DMS153 (cell line): ENCODE measurements around the gene SMCO1.
"Not testable (repeated sequence)": the region's sequence is repeated elsewhere in the genome, so short reads cannot be mapped to it uniquely, and the experiment has no call there.

Experiments
- DNase-seq: peaks from one replicate; lab custom pipeline; 2025; lab: John Stamatoyannopoulos, UW

The SMCO1 gene

DNA sequence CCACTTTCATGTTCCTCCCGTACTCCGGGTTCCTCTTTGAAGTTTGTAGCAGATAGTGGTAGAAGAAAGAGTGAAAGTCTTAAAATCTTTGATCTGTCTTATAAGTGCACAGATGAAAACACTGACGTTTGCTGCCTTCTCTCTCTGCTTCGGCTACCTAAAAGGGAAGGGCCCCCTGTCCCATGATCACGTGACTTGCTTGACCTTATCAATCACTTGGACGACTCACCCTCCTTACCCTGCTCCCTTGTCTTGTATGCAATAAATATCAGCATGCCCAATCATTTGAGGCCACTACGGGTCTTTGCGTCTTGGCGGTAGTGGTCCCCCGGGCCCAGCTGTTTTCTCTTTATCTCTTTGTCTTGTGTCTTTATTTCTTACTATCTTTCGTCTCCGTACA lies 6.1 kb upstream of the SMCO1 start:
- not testable (repeated sequence) for DNase-seq

DNA sequence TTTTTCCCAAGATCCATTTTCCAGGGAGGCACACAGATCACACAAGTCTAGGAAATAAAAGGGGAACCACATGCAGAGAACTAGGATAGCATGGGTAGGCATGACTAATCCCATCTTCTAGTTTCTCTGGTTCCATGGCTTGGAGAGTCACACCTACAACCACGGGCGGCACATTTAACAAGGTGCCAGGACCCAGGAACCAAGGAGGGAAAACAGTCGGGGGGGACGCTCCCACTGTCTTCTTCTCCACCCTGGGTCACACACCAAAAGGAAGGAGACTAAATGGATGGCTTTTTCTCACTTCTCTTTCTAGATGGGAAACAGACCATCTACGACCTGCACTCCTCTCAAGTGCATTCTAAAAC lies 4.6 kb upstream of the SMCO1 start:
- no peak for DNase-seq

DNA sequence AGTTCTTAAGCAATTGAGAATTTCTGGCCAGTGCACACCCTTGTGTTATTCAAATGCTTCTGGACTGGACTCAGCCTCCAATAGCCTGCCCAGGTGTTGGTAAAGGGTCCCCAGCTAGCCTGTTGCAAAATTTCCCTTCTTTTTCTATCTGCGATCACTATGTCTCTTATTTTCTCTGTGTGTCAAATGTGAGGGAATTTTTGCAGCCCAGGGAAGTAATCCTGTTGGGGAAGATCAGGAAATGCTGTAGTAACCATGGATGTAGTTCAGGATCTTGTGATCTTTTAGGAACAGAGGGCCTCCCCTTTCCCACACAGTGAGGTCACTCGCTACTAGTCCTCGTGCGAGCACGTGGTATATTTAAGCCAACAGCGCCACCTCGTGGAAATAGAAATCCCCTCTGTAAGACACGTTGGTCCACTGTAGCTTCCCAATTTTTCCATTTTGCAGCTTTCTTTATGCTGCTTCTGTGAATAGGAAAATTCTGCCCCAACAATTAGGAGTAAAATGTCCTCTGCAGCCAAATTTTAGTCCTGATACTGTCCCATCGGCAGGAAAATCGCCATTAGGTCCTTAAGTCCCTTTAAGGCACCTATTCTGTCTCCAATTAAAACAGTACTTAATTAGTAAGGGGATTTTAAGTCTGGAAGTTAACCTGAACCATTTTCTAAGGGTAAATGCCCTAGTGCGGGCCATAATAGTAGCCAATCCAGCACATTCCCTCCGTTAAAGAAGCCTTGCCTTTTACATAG lies 4.0 kb upstream of the SMCO1 start:
- peak; percentile 38 for DNase-seq

DNA sequence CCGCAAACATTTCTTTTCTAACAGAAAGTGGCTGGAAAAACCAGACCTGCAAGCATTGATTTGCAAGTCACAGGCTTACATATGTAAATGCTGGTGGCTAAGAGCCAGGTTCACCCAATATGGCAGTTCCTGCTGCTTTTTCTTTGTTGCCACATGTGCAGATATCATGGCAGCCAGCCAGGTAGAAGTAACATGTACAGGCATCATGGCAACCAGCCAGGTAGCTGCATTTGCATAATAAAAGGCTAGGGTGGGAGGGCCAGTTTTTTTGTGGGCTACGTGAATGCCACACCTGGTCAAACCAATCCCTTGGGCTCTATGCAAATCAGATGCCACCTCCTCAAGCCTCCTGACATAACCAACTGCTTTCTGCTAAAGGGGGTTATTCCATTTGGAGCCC lies 2.8 kb upstream of the SMCO1 start:
- DNase-seq: peak; percentile 41

DNA sequence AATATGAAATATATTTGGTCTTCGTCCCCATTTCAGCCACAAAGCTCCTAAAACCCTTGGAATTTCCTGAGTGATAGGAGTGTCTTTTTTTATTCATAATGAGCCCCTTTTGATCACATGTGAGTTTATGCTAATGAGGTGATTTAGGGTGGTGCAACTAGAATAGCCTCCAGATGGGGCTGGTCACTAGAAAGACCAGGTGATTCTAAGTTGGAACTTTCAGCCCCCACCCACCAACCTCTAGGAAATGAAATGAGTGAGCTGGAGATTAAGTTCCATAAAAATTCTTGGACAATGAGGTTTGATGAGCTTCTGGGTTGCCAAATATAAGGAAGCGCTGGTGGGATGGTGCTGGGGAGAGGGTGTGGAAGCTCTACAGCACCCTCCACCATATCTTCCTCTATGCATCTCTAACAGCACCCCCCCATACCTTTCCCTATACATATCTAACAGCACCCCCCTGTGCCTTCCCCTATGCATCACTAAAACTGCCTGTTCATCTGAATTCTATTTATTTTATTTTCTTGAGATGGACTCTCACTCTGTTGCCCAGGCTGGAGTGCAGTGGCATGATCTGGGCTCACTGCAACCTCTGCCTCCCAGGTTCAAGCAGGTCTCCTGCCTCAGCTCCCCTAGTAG lies 2.1 kb upstream of the SMCO1 start:
- DNase-seq: no peak

DNA sequence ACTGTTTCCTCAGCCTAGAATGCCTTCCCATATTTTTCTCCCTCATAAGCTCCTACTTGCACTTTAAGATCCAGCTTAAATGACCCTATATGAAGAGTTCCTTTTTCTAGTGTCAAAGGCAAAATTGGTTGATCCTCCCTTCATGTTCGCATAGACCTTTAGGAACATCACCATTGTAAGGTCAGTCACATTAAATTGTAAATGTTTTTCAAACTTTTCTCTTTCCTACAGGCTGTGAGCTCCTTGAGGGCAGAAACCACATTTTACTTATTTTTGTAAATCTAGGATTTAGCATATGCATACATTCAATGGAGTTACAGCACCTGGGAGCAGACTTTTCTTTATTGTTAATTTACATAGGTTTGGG lies 813 bp downstream of the SMCO1 start:
- DNase-seq: no peak

DNA sequence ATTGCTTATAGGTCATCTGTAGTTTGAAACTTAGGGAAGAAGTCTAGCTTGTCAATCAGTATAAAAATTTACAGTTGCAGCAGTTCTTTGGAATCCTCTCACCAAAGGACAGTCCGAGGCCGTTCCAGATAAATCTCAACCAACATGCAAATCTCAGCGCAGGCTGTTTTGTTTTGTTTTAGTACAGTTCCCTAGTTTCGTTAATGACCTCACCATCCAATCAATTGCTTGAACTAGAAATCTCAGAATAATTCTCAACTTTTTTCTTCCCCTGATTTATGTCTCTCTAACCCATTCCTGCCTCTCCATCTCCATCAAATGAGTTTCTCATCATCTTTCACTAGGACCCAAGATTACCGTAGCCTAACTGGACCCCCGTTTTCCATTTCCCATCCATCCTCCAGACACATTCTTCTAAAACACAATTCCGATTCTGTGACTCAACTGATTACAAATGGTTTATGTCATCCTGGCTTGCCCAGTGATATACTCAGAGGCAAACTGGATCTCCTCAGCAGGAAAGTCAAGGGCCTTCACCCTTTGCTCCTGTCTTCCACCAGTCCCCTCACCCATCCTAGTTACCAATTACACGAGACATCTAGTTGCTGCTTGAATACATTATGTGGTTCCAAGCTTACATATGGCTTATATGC lies 1.3 kb downstream of the SMCO1 start:
- DNase-seq: no peak

DNA sequence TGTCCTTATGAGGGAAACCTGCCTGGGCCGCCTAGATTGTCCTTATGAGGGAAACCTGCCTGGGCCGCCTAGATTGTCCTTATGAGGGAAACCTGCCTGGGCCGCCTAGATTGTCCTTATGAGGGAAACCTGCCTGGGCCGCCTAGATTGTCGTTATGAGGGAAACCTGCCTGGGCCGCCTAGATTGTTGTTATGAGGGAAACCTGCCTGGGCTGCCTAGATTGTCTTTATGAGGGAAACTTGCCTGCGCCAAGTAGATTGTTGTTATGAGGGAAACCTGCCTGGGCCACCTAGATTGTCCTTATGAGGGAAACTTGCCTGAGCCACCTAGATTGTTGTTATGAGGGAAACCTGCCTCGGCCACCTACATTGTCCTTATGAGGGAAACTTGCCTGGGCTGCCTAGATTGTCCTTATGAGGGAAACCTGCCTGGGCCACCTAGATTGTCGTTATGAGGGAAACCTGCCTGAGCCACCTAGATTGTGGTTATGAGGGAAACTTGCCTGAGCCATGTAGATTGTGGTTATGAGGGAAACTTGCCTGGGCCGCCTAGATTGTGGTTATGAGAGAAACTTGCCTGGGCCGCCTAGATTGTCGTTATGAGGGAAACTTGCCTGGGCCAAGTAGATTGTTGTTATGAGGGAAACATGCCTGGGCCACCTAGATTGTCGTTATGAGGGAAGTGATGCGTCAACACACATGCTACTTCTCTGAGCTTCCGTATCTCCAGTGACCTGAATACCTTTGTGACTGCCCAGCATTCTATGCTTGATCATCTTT lies 3.3 kb downstream of the SMCO1 start:
- not testable (repeated sequence) for DNase-seq

DNA sequence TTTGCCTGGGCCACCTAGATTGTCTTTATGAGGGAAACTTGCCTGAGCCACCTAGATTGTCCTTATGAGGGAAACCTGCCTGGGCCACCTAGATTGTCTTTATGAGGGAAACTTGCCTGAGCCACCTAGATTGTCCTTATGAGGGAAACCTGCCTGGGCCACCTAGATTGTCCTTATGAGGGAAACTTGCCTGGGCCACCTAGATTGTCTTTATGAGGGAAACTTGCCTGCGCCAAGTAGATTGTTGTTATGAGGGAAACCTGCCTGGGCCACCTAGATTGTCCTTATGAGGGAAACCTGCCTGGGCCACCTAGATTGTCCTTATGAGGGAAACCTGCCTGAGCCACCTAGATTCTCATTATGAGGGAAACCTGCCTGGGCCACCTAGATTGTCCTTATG lies 4.0 kb downstream of the SMCO1 start:
- not testable (repeated sequence) for DNase-seq

DNA sequence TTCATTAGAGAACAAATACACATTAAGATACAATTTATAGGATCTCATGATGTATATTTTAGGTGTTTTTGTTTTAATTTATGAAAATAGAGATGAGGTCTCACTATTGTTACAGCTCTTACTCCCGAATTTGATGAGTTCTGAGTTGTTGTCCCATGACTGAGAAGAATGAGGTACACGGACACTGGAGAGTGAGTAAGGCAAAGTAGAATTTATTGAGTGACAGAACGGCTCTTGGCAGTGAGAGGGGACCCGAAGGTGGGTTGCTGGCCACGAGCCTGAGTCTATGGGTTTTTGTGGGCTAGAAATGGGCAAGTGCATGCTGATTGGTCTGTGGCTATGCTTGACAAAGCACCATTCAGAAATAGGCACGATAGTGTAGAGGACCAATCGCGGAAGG lies 8.5 kb downstream of the SMCO1 start:
- no peak for DNase-seq

DNA sequence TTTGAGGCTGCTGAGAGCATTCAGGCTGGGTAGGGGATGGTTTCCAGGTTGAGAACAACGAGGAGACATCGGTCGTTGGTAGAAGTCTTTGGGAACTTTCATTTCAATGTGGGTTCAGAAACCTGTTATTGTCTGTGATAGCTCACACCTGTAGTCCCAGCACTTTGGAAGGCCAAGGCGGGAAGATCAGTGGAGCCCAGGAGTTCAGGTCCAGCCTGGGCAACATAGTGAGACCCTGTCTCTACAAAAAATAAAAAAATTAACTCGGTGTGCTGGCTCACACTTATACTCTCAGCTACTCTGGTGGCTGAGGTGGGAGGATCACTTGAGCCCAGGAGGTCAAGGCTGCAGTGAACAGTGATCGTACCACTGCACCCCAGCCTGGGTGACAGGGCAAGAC lies 10.6 kb downstream of the SMCO1 start:
- DNase-seq: no peak

DNA sequence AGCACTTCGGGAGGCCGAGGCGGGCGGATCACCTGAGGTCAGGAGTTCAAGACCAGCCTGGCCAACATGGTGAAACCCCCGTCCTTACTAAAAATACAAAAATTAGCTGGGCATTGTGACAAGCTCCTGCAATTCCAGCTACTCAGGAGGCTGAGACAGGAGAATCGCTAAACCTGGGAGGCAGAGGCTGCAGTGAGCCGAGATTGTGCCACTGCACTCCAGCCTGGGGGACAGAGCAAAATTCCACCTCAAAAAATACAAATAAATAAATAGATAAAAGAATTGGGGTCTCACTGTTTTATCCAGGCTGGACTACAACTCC lies 11.1 kb downstream of the SMCO1 start:
- not testable (repeated sequence) for DNase-seq

DNA sequence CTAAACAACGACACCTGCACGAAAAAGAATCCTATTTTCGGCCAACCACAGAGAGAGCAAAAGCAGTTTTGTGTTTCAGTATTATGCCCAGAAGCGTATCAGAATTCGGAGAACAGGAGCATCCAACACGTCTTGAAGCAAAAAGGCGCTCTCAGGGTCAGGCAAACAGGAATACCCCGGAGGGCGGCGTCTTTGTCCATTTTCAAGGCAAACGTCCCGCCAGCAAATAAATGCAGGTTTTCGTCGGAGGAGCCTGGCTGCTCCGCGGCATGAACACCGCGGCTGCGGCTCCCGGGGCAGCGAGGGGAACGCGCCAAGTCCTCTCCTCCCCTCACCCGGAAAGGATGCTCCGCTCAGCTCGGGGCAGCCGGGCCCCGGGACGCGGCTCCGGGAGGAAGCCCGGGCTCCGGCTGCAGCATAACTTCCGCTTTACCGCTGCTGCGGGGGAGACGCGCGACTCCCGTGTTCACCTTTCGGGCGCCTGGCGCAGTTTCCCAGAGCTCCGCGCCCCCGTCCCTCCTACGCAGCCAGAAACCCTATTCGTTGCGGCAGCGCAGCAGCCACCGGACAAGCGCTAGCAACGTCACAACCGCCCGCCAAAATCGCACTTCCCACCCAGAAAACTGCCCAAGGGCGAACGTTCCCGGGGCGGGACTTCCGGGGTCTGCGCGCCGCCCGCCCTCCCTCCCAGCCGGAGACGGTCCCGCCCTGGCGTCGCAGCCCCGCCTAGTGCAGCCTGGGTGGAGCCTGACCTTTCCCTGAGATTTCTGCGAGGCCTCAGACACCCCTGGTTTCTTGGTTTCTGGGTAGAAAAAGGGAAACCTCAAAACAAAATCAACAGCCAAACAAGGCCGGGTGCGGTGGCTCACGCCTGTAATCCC lies 11.7 kb downstream of the SMCO1 start, which contains the start of gene RNF168:
Gene RNF168, minus strand, starts transcription at position 573 of the 881 bp plus-strand sequence. CDS start 595 bp downstream, outside the sequence.
- DNase-seq: peak; percentile 92

DNA sequence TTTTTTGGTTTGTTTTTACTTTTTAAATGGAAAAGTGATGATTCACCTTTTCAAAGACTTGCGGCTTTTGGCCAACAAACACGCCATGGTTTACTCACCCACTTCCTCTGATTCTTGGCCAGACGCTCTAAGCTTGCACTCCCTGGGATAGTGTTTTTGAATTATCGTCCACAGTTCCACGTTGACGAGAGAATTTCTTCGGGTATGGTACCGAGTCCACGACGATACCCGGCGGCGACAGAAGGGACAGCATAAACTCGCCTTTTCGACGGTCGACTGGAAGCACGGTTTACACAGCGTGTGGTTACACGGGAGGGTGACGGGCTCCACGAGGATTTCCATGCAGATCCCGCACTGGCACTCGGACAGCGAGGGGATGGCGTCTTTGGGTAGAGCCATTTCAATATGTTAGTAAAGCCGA lies 12.4 kb downstream of the SMCO1 start:
- no peak for DNase-seq

DNA sequence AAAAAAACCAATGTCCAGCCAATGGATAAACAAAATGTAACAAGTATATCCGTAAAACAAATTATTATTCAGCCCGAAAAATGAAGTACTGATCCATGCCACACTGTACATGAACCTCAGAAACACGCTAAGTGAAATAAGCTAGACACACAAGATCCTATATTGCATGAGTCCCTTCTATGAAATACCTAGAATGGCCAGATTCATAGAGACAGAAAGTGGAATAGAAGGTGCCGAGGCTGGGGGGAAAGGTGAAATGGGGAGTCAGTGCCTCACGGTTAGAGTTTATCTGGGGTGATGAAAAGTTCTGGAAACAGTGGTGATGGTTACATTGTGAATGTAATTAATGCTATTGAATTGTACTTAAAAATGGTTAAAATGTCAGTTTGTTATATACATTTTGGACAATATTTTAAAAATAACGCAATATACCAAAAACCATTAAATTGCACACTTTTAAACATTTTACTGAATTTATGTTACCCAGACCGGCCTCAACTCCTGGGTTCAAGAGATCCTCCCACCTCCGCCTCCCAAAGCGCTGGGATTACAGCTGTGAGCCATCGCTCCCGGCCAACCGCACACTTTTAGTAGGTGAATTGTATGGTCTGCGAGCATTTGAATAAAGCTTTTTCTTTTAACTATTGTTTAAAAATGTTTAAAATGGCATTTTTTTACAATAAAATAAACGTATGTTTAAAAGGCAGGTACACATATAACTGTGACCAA lies 13.7 kb downstream of the SMCO1 start:
- no peak for DNase-seq

DNA sequence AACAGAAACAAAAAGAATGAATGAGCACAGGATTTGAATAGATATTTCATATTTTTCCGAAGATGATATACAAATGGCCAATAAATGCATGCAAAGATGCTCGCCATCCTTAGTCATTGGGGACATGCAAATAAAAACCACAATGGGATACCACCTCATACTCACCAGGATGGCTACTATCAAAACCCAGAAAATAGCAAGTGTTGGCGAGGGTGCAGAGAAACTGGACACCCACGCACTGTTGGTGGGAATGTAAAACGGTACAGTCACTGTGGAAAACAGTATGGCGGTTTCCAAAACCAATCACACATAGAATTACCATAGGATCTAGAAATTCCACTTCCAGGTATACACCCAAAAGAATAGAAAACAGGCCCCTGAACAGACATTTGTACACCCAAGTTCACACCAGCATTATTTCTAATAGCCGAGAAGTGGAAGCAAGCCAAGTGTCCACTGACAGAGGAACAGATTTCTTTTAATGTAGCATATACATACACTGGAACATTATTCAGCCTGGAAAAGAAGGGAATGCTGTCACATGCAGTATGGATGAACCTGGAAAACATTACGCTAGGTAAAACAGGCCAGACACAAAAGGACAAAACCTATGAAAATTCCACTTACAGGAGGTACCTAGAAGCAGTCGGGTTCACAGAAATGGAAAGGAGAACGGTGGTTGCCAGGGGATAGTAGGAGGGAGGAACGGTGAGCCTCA lies 15.2 kb downstream of the SMCO1 start:
- no peak for DNase-seq

DNA sequence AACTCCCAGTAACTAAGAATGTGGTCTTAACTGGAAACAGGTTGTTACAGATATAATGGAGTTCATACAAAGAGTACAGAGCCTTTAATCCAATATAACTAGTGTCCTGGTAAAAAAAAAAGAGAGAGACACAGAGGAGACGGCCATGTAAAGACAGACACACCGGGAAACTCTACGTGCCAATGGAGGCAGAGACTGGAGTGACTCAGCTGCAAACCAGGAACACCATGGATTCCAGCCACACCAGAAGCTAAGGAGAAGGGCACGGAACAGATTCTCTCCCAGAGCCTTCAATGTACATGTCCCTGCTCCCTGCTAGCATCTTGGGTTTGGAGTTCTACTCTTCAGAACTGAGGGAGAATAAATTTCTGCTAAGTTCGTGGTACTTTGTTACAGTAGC lies 16.1 kb downstream of the SMCO1 start:
- no peak for DNase-seq

DNA sequence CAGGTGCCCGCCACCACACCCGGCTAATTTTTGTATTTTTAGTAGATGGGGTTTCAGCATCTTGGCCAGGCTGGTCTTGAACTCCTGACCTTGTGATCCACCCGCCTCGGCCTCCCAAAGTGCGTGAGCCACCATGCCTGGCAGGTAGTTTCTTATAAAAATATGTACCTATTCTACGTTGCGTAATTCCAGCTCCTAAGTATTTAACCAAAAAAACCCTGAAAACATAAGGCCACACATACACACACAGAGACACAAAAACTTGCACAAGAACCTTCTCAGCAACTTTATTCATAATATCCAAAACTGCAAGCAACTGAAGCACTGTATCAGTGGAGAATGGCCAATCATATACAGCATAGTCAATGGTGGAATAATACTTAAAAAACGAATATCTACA lies 16.8 kb downstream of the SMCO1 start:
- DNase-seq: no peak

DNA sequence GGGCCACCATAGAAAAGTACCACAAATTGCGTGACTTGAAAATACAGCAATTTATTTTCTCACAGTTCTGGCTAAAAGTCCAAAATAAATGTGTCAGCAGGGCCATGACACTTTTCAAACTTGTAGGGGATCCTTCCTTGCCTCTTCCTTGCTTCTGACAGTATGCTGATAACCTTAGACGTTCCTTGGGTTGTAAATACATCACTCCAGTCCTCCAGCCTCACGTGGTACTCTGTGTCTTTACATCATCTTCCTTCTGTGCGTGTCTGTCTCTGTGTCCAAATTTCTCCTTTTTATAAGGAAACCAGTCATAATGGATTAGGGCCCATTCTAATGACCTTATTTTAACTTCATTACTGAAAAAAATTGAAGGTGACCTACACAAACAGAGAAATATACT lies 19.0 kb downstream of the SMCO1 start:
- DNase-seq: no peak

DNA sequence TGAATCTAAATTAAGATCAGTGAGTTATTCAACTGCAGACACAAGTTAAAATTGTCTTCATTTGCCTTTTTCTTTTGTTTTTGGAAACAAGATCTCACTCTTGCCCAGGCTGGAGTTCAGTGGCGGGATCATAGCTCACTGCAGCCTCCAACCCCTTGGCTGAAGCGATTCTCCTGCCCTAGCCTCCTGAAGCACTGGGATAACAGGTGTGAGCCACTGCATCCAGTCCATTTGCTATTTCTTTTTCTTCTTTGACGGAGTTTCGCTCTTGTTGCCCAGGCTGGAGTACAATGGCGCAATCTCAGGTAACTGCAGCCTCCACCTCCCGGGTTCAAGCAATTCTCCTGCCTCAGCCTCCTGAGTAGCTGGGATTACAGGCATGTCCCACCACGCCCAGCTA lies 21.9 kb downstream of the SMCO1 start:
- no peak for DNase-seq
